SHP77 (cell line): ENCODE data around the gene LSAMP.

ENCODE experiments used
- DNase-seq, 2 experiments: peaks; one replicate each; lab custom pipeline; 2025; lab: John Stamatoyannopoulos, UW

LSAMP gene

GRCh38 chr3:116291141-116291540, 154.1 kb downstream of the LSAMP start:
- no peak for DNase-seq

- no peak for DNase-seq
These were observed 156.8 kb downstream of the LSAMP start for GRCh38 chr3:116288485-116288884.

- no peak for DNase-seq
These were observed 159.4 kb downstream of the LSAMP start for GRCh38 chr3:116285781-116286421.

DNA sequence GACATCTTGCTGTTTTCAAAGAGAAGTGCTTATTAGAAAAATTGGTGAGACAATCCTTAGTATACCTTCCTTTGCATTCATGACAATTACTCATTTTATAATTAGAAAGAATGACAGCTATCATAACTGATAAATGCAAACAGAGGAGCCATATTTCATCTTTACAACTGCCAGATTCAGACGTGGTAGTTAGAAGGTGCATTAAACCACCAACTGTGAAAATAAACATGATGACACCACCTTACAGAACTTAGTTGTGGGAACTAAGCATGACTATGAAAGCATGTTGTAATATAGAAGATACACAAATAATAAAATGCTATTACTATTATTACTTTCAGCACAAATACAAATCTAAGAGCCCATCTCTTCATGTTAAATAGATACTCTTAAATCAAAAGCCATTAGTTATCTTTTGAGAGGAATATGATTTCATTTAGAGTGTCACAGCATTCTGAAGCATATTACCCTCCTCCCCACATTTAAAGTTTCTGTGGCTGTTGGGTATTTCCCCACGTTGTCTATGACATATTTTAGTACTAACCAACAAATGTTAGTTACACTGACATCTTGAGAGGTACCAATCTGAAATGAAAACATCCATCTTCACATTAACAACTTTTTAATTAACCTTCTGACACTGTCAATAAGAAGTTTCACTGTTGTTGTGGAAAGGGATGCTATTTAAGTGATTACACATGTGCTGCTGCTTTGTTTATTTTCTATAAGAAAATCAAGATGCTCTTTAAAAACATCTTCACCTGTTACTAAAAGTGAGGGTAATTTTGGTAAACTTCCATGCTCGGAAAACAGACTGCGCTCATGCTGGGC, 163.8 kb downstream of the LSAMP start:
- no peak for DNase-seq

DNA sequence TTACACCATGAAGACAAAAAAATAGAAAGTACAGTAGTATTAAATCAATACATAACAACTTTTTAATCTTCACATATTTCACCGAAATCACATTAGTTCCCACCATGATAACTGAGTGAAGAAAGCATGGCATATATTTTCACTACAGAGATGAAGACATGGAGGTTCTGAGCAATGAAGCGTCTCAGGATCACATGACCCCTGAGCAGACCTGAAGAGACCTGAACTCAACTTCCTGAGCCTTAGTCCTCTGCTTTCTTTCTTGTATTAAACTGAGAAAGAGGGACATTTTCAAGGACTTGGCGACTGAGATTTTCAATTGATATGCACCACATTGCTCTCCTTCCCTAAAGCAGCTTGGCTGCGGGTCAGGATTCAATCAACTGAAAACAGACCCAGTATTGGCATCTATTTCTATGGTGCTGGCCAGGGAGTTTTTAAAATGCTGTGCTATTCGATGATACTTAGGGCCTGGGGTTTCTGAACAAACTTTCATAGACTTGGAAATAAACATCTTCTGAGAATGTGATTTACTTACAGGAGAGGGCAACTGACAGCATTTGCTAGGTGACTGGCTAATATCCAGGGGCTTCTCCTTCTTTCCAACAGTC, 165.1 kb downstream of the LSAMP start:
- DNase-seq = no peak

GRCh38 chr3:116276675-116277074, 168.6 kb downstream of the LSAMP start:
- no peak for DNase-seq

GRCh38 chr3:116270056-116270455, 175.2 kb downstream of the LSAMP start:
- DNase-seq = no peak

GRCh38 chr3:116267116-116267515, 178.2 kb downstream of the LSAMP start:
- DNase-seq = no peak

DNA sequence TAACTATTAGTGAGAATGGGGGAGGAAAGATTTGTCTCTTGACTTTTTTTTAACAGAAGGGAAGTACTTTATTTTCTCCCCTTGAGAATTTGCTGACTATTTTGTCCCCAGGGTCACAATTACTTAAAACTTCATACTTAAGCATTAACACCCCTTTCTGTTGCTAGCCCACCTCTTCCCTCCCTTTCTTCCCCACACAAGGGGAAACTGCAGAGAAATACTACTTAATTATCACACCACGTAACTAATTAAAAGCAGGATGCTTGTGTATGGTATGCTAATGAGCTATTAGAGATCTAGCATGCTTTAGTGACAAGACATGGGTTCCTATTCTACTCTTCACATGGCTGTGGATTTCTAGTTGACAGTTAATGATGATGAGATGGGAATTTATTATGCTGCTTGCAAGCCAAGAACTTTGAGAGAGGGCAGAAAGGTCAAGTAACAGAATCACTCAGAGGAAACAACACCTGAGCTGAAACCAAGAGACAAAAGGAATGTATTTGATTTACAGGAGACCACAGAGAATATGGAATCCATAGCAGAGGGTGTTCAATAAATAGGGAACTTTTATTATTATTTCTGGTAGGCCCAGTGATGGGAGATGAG, 179.2 kb downstream of the LSAMP start:
- DNase-seq = no peak

- DNase-seq = no peak
These were observed 180.0 kb downstream of the LSAMP start for GRCh38 chr3:116265320-116265695.

DNA sequence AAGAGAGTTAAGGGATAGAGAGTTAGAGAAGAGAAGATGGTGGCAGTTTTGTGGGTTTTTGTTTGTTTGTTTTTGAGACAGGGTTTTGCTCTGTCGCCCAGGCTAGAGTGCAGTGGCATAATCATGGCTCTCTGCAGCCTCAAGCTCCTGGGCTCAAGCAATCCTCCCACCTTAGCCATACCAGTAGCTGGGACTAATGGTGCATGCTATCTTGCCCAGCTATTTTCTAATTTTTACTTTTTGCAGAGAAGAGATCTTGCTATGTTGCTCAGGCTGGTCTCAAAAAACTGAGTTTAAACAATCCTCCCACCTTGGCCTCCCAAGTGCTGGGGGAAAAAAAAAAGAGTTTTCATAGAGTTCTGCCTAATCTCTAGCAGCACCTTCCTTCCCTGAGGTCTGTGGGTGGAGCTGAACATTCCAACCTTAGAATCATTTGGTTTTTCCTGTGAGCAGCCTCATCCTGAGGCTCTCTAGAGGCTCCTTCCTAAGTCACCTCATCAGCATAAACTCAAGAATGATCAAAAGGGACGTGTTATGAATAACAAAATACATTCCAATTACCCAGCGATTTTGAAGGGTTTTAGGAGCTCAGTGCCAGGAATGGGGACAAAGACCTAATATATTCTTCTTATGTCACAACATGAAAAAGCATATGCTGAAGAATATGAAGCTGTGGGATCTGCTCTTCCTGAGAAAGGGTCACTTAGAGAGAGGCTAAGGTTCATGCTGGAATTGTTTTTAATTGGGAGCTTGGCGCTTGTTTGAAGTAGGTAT, 180.6 kb downstream of the LSAMP start:
- no peak for DNase-seq

- no peak for DNase-seq
These were observed 181.3 kb downstream of the LSAMP start for GRCh38 chr3:116263842-116264545.

- DNase-seq = no peak
These were observed 184.8 kb downstream of the LSAMP start for GRCh38 chr3:116260491-116260890.

DNA sequence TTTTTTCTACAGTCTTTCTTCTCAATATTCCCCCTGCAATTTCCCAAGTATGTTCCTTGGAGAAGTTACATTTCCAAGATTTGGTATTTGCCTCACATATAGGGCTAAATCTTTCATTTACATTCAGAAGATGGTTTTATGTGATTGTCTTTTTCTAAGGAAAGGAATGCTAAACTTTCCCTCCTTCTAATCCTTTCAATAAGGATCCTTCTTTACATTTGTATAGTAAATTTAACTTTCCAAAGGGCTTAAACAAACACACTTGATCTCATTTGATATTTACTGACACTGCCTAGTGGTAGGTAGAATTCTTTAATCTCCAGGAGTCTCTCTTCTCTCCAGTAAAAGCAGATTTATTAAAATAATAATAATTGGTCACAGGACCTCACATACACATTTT, 185.3 kb downstream of the LSAMP start:
- no peak for DNase-seq

DNA sequence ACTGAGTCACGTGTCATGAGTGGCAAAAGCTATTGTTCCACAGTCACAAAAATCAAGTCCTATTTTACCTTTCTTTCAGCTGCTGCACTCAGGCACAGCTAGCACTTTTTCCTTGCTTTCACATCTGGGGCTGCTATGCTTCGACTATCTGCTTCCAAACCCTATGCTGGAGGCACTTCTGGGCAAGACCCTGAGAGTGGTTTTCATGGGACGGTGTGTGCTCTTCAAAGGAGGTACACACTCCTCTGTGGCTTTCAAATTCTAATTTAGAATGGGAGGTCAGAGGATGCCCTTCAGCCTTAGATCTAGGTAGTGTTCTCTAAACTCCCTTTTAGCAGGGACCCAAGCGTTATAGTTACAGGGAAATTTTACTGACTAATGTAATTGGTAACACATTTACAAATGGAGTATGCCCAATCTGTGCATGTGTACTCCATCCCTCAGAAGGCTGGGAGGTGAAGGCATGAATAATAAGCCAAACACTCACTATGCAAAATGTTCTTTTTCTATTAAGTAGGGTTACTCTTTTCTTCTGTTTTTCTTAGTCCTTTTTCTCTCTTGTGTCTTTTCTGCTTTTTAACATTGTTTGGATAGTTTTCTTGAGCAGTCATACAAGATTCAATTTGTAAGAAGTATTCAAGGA, 188.3 kb downstream of the LSAMP start:
- DNase-seq = no peak

DNA sequence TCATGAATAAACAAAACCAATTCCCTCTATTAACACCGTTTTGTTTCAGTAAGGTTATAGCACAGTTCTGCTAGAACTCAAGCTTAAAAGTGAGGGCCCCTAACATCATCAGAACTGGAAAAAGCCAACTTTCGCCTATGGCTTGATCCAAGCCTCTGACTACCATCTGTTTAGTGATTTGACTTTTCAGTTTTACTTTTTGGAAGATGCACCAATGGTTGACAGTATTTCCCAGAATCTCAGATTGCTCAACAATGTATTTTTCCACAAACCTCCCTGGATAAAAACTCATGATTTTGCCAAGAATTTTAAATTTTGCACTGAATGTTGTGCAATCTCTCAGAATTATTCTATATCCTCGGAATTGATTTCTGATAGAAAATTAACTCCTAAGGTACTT, 190.7 kb downstream of the LSAMP start:
- no peak for DNase-seq

DNA sequence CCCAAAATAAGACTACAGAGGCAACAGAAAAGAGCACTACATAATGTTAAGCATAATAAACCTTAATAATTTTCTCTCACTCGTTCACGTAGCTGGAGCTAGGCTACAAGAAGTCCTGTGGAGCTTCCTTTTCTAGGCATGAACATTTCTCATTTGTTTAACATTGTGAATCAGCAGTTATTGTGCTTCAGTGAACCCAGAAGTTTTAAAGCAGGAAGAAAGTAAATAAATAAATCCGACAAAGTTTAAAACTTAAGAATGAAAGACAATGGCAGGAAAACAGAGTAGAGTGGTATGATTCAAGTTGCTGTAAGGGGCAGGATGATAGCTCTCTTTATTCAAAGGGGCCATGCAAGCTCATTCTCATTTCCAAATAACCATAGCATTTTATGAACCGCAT, 191.8 kb downstream of the LSAMP start:
- no peak for DNase-seq

- DNase-seq = no peak
These were observed 197.7 kb downstream of the LSAMP start for GRCh38 chr3:116247605-116248004.

GRCh38 chr3:116246406-116246980, 198.8 kb downstream of the LSAMP start:
- DNase-seq = no peak

- no peak for DNase-seq
These were observed 202.5 kb downstream of the LSAMP start for GRCh38 chr3:116242825-116243224.

GRCh38 chr3:116241677-116242076, 203.6 kb downstream of the LSAMP start:
- DNase-seq = no peak
